ENCODE measurements around the gene VPS37B. TPM values are rescaled to one million over a fixed set of nuclear protein-coding genes. Genes with fewer than 3 reads are reported as not detected.

VPS37B gene
- total RNA-seq, 1 donor from 2014 or later, result 6.6 TPM

- ATAC-seq (no peak), DNase-seq (ENCODE audit: low spot score) (no peak)
These were observed 75.8 kb downstream of the VPS37B start for GRCh38 chr12:122820138-122820537.

DNA sequence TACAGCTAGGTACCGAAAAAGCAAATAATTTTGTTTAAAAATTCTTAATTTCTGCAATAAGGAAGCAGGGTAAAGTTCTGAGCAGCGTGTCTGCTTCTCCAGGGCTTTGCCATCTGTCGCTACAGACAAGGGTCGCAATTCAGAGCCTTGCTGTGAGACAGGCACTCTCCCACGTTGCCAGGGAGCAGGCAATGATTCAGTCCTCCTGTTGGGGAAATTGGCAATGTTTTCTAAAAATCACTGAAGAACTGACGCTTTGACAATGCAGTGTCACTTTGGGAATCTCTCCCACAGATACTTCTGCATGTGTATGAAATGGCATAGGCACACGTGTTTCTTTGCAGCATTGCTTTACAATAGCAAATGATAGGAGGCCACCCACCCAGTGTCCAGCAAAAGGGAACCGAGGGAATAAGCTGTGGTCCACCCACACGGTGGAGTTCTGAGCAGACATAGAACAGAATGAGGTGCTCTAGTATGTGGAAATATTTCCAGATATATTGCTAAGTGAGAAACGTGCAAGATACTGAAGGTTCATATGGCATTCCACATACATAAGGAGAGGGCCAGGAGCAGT is 76.6 kb downstream of the VPS37B start:
- no peak for ATAC-seq
- DNase-seq (ENCODE audit: low spot score), result no peak

Other genes starting within 250 kb of the VPS37B start
- gene HCAR2, start 192.8 kb downstream of the VPS37B start, total RNA-seq, result not detected
- gene HCAR3, start 179.3 kb downstream of the VPS37B start, total RNA-seq, result not detected
- not detected for gene HCAR1, start 165.3 kb downstream of the VPS37B start, total RNA-seq
- gene DENR, start 143.3 kb downstream of the VPS37B start, total RNA-seq, result 12.7 TPM
- 0.23 TPM for gene CCDC62, start 121.6 kb downstream of the VPS37B start, total RNA-seq
- gene HIP1R, start 60.7 kb downstream of the VPS37B start, total RNA-seq, result 35.2 TPM
- 1.2 TPM for gene ABCB9, start 70.3 kb upstream of the VPS37B start, total RNA-seq
- 26.1 TPM for gene OGFOD2, start 79.1 kb upstream of the VPS37B start, total RNA-seq
- 122 TPM for gene ARL6IP4, start 84.6 kb upstream of the VPS37B start, total RNA-seq